ENCODE data around the gene SLC4A2. TPM values are rescaled to one million over a fixed set of nuclear protein-coding genes. Genes with fewer than 3 reads are reported as not detected.

Gene SLC4A2, protein sequence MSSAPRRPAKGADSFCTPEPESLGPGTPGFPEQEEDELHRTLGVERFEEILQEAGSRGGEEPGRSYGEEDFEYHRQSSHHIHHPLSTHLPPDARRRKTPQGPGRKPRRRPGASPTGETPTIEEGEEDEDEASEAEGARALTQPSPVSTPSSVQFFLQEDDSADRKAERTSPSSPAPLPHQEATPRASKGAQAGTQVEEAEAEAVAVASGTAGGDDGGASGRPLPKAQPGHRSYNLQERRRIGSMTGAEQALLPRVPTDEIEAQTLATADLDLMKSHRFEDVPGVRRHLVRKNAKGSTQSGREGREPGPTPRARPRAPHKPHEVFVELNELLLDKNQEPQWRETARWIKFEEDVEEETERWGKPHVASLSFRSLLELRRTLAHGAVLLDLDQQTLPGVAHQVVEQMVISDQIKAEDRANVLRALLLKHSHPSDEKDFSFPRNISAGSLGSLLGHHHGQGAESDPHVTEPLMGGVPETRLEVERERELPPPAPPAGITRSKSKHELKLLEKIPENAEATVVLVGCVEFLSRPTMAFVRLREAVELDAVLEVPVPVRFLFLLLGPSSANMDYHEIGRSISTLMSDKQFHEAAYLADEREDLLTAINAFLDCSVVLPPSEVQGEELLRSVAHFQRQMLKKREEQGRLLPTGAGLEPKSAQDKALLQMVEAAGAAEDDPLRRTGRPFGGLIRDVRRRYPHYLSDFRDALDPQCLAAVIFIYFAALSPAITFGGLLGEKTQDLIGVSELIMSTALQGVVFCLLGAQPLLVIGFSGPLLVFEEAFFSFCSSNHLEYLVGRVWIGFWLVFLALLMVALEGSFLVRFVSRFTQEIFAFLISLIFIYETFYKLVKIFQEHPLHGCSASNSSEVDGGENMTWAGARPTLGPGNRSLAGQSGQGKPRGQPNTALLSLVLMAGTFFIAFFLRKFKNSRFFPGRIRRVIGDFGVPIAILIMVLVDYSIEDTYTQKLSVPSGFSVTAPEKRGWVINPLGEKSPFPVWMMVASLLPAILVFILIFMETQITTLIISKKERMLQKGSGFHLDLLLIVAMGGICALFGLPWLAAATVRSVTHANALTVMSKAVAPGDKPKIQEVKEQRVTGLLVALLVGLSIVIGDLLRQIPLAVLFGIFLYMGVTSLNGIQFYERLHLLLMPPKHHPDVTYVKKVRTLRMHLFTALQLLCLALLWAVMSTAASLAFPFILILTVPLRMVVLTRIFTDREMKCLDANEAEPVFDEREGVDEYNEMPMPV
- total RNA-seq (2022; extraction: Qiagen RNA extraction) = 201 to 272 TPM (median 246 TPM) in 5 replicates

GRCh38 chr7:151059367-151060112 lies at the start of gene SLC4A2:
Gene SLC4A2, plus strand, starts transcription at chr7:151059589. Its CDS starts 2,399 bp downstream, at chr7:151061988.

DNA sequence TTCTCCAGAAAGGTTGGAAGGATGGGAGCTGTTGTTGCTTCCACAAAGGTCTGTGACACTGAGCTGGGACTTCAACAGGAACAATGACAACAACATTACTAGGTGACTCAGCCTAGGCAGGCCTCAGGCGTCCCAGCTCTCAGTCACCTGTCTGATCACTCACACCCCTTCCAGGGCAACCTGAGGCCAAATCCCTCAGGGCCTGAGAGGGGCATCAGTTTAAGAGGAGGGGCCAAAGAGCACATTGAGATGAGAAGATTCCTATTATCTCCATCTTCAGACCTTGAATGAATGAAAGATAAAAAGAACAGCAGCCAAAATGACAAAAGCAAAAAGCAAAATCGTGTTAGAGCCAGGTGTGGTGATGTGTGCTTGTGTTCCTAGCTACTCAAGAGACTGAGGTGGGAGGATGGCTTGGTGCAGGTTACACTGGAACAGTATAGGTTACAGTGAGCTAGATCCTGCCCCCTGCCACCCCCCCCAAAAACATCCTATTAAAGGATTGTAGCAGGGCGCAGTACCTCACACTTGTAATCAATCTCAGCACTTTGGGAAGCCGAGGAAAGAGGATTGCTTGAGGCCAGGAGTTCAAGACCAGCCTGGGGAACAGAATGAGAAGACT lies 34.8 kb upstream of the SLC4A2 start, which contains the start of gene ATG9B:
Gene ATG9B, minus strand, starts transcription at position 60 of the 622 bp plus-strand sequence. CDS start 71 bp downstream, outside the sequence.

GRCh38 chr7:151028131-151028947 lies 31.1 kb upstream of the SLC4A2 start, which contains the start of gene ABCB8:
Gene ABCB8, plus strand, starts transcription at chr7:151028450. Its CDS starts 66 bp downstream, at chr7:151028516.

GRCh38 chr7:151047976-151048815 lies 11.2 kb upstream of the SLC4A2 start, which contains the start of gene ASIC3:
Gene ASIC3, plus strand, starts transcription at chr7:151048531. Its CDS starts 355 bp downstream, at chr7:151048886.

DNA sequence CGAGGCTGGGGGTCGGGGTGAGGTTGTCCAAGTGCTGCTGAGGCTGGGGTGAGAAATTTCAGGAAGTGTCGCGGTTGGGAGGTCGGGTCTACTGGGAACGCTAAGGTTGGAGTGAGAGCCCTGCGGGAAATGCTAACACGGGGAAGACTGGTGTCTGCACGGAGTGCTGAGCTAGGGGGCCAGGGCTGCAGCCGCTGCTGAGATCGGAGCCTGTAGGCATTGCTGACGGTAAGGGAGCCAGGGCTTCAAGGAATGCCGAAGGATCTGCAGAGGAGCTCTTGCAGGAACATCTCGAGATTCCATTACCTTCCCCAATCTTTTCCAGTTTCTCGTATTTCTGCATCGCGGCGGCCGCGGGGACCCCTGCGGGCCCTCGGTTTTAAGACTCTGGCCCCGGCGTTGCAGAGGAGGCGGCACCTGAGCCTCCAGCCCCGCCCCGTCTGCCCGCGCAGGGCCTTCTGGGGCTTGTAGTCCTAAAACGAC lies 1.8 kb upstream of the SLC4A2 start, which contains the start of gene CDK5:
Gene CDK5, minus strand, starts transcription at position 392 of the 483 bp plus-strand sequence. Its CDS starts 49 bp downstream, at position 343.

DNA sequence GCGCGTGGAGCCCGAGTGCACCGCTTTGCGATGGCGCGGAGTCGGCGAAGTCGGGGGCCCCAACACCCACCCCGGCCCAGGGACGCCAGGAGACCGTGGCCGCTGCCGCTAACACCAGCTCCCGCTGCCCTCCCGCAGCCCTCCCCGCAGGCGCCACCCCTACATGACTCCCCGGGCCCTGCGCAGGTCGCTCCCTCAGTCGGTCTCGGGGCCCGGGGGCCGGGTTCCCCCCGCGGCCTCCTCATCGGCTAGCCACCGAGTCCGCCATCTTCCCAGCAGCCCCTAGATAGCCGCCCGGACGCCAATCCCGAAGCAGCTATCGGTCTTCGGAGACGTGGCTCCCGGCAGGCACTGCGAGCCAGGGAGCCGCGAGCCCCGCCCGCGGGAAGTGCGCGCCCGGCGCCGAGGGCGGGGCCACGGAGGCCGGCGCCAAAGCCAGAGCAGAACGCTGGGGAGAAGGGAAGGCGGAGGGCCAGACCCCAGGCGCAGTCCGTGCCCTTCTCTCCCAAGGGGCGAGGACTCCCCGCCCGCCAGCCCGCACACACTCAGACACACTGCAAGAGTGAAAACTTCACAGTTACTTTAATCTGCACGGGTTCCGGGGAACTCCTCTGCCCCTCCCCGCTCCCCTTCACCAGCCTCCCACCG lies 21.3 kb downstream of the SLC4A2 start, which contains the start of gene FASTK:
Gene FASTK, minus strand, starts transcription at position 288 of the 648 bp plus-strand sequence. Its CDS starts 43 bp downstream, at position 245.

DNA sequence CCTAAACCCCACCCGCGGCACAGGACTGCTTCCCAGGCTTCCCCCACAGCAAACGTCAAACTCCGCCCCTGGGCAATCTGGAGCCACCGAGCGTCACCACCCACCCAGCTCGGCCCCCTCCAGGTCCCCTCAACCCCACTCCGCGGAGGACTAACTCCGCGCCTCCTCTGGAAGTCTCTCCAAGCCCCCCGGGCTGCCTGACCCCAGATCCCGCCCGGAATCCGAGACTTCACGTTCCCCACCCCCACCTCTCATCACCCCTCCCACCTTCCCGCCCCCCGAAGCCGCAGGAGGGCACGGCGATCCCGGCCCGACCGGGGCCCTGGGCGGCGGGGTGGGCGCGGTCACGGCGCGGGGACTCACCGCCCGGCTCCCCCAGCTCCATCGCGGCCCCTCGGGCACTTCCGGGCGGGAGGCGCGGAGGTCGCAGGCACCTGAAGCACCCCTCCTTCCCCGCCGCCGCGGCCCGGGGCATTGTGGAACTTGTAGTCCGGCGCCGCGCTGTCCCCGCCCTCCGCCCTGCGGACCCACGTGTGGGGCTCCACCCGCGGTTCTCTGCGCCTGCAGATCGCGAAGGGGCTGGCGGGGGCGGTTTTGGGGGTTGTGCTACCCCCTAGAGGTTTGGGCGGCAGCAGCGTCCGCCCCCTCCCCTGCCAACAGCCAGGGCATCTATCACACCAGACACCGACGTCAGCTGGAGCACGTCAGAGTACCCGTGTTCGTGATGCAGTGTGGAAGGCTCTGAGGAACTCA lies 23.9 kb downstream of the SLC4A2 start, which contains the start of gene TMUB1:
Gene TMUB1, minus strand, starts transcription at position 423 of the 753 bp plus-strand sequence. CDS start 930 bp downstream, outside the sequence.

DNA sequence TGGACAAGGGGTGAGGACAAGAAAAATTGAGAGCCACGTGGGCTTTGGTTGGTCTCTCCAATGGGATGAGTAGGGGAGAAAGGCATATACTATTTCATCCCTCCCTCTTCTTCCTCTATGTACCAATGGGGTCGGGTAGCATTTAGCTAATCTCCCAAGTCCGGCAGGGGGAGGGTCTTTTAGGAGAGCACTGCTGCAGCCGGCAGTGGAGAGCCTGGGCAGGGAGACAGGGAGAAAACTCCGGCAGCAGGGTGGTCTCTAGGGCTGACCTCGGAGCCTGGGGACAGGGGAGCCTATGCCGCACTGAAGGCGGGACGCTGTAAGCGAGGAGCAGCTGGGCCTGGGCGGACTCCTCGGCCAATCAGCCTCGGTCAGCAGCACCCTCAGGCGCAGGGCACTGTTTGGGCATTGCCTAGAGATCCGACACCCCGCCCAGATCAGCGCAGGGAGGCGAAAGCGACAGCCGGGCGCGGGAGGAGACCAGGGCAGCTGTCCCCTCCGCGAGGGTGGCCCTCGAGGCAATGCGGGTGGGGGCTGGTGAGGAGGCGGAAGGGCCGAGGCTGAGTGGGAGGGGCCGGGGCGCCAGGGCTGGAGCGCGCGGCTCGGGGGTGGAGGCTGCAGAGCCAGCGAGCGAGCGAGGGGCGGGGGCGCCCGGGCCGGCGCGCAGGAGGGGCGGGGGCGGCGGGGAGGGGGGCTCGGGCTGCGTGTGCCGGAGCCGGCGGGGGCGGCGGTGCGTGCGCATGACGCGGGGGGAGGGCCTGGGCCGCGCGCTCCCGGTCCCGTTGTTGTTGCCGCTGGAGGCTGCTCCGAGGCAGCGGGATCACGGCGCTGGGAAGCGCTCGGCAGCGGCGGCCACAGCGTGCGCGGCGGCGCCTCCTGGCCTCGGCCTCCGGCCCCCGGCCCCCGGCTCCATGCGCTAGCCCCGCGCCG lies 26.6 kb downstream of the SLC4A2 start, which contains the start of gene AGAP3:
Gene AGAP3, plus strand, starts transcription at position 785 of the 930 bp plus-strand sequence. CDS start 267 bp downstream, outside the sequence.

Other genes starting within 250 kb of the SLC4A2 start
- 0.06 to 0.10 TPM in 2 of 5 replicates, not detected in the others for gene AOC1, start 207.1 kb upstream of the SLC4A2 start, total RNA-seq (2022; extraction: Qiagen RNA extraction)
- gene KCNH2, start 81.3 kb upstream of the SLC4A2 start, total RNA-seq (2022; extraction: Qiagen RNA extraction) = 2.9 to 3.6 TPM (median 3.3 TPM) in 5 replicates
- gene NOS3, start 68.6 kb upstream of the SLC4A2 start, total RNA-seq (2022; extraction: Qiagen RNA extraction) = 0.33 to 0.51 TPM (median 0.38 TPM) in 5 replicates
- gene ATG9B, start 35.1 kb upstream of the SLC4A2 start, total RNA-seq (2022; extraction: Qiagen RNA extraction) = 0.34 to 1.1 TPM (median 0.70 TPM) in 5 replicates
- gene ABCB8, start 31.1 kb upstream of the SLC4A2 start, total RNA-seq (2022; extraction: Qiagen RNA extraction) = 40.2 to 49.4 TPM (median 46.1 TPM) in 5 replicates
- 6.0 to 10.8 TPM (median 9.5 TPM) in 5 replicates for gene ASIC3, start 11.1 kb upstream of the SLC4A2 start, total RNA-seq (2022; extraction: Qiagen RNA extraction)
- 29.7 to 32.8 TPM (median 32.5 TPM) in 5 replicates for gene CDK5, start 1.7 kb upstream of the SLC4A2 start, total RNA-seq (2022; extraction: Qiagen RNA extraction)
- 58.8 to 75.1 TPM (median 73.7 TPM) in 5 replicates for gene FASTK, start 21.2 kb downstream of the SLC4A2 start, total RNA-seq (2022; extraction: Qiagen RNA extraction)
- gene TMUB1, start 23.9 kb downstream of the SLC4A2 start, total RNA-seq (2022; extraction: Qiagen RNA extraction) = 37.6 to 56.1 TPM (median 55.7 TPM) in 5 replicates
- 52.0 to 61.2 TPM (median 56.3 TPM) in 5 replicates for gene AGAP3, start 26.9 kb downstream of the SLC4A2 start, total RNA-seq (2022; extraction: Qiagen RNA extraction)
- 0.10 to 0.17 TPM in 2 of 5 replicates, not detected in the others for gene GBX1, start 108.1 kb downstream of the SLC4A2 start, total RNA-seq (2022; extraction: Qiagen RNA extraction)
- not detected in 5 replicates for gene ASB10, start 127.7 kb downstream of the SLC4A2 start, total RNA-seq (2022; extraction: Qiagen RNA extraction)
- not detected in 5 replicates for gene H2BK1, start 150.9 kb downstream of the SLC4A2 start, total RNA-seq (2022; extraction: Qiagen RNA extraction)
- gene ABCF2, start 167.6 kb downstream of the SLC4A2 start, total RNA-seq (2022; extraction: Qiagen RNA extraction) = 59.6 to 71.5 TPM (median 61.7 TPM) in 5 replicates
- gene CHPF2, start 172.9 kb downstream of the SLC4A2 start, total RNA-seq (2022; extraction: Qiagen RNA extraction) = 41.0 to 46.4 TPM (median 43.4 TPM) in 5 replicates
- 8.3 to 9.9 TPM (median 9.7 TPM) in 5 replicates for gene SMARCD3, start 189.1 kb downstream of the SLC4A2 start, total RNA-seq (2022; extraction: Qiagen RNA extraction)